Activated CD8-positive, alpha-beta T cell treated with anti-CD3 and anti-CD28 coated beads for 36 hours (primary cell): ENCODE data around the gene HSPA12A. TPM values are rescaled to one million over a fixed set of nuclear protein-coding genes. Genes with fewer than 3 reads are reported as not detected.

Source experiments
- ATAC-seq: fragments of 200-7000 bp; cut with Tn5 transposase; one replicate; pipeline ENCODE4 v1.10.0; 2021; ENCODE audit warnings: mild to moderate bottlenecking, moderate library complexity
- CTCF ChIA-PET: fragments of 350-600 bp; sonication (Branson Sonifier 250); formaldehyde crosslinking; loops from one replicate; lab custom pipeline; 2021; ENCODE audit warnings: antibody characterized with exemption; lab: Charles Lee
- POLR2A ChIA-PET: fragments of 350-600 bp; sonication (Branson Sonifier 250); formaldehyde crosslinking; loops from one replicate; lab custom pipeline; 2021; ENCODE audit warnings: antibody characterized with exemption; lab: Charles Lee
- DNase-seq: peaks from one replicate; pipeline ENCODE4 v3.0.0-alpha.2; 2020
- H3K27ac Mint-ChIP-seq: one replicate; pipeline ENCODE4 v1.8.0; 2021; ENCODE audit warnings: mild to moderate bottlenecking, mixed read lengths
- H3K27me3 Mint-ChIP-seq: one replicate; pipeline ENCODE4 v1.8.0; 2021; ENCODE audit warnings: mixed read lengths
- H3K36me3 Mint-ChIP-seq: one replicate; pipeline ENCODE4 v1.8.0; 2021; ENCODE audit warnings: low read depth, mixed read lengths
- H3K4me1 Mint-ChIP-seq: one replicate; pipeline ENCODE4 v1.8.0; 2021; ENCODE audit warnings: low read depth, mixed read lengths
- H3K4me3 Mint-ChIP-seq: one replicate; pipeline ENCODE4 v1.8.0; 2021; ENCODE audit warnings: mild to moderate bottlenecking, moderate library complexity, mixed read lengths
- H3K9me3 Mint-ChIP-seq: one replicate; pipeline ENCODE4 v1.8.0; 2021; ENCODE audit warnings: mixed read lengths
- intact Hi-C: fragments of 100-400 bp; cut with micrococcal nuclease; formaldehyde crosslinking; loops from one replicate; pipeline ENCODE4 v1.10.0; 2022
- total RNA-seq, 2 experiments: library from RNA; stranded (reverse); gene quantifications; one replicate each; pipeline ENCODE4 v1.2.3, GENCODE V29; 2021
- TF ChIP-seq, protein P1 (sequence below): fragments of 200-600 bp; IDR thresholded peaks from one replicate; pipeline ENCODE4 v1.8.0; 2022; ENCODE audit warnings: antibody characterized with exemption, mild to moderate bottlenecking

Gene HSPA12A
- total RNA-seq, 2 experiments from 2014 or later: 0.07 TPM; not detected in 1

DNA sequence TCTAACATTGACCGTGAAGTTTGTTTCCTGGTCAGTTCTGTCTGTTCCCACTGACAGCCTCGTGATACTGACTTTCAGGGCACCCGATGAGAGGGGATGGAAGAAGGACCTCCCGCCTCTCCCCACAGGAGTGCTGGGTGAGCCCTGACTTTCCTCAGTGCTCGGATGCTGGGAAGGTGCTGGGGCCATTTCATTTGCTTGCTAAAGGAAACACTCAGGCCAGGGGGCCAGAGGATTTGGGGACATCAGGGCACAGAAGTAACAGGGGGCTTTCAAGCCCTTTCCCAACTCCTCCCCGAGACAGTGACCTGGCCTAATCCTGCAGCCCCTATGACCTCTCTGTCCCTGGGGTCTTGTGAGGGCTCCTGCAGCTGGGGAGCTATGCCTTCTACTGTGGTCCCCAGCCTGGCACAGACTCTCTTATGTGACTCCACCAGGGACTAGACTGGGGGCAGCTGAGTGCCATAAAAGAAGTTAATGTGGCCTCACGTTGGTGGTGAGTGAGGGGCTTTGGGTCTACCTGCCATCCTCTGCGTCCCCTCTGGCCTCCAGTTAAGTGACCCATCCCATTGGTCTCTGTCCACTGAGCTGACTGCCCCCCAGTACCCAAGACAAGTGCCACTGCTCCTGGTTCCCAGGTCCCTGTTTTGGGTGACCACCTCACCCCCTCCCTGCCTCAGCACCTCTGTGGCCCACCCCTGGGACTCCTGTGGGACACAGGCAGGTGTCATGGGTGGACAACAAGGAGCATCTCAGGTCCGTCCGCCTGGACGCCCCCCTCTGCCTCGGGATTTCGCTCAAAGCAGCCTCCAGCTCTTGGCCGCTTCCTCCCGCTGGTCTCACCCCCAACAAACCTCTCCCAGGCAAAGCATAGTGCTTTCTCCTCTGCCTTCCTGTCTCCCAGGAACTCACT, 33.4 kb upstream of the HSPA12A start:
- no peak for ATAC-seq
- POLR2A ChIA-PET: no interaction called here
- no peak overlapping the region for H3K27ac Mint-ChIP-seq
- no peak for DNase-seq
- intact Hi-C loops: no loop called here
- TF ChIP-seq, protein P1, sequence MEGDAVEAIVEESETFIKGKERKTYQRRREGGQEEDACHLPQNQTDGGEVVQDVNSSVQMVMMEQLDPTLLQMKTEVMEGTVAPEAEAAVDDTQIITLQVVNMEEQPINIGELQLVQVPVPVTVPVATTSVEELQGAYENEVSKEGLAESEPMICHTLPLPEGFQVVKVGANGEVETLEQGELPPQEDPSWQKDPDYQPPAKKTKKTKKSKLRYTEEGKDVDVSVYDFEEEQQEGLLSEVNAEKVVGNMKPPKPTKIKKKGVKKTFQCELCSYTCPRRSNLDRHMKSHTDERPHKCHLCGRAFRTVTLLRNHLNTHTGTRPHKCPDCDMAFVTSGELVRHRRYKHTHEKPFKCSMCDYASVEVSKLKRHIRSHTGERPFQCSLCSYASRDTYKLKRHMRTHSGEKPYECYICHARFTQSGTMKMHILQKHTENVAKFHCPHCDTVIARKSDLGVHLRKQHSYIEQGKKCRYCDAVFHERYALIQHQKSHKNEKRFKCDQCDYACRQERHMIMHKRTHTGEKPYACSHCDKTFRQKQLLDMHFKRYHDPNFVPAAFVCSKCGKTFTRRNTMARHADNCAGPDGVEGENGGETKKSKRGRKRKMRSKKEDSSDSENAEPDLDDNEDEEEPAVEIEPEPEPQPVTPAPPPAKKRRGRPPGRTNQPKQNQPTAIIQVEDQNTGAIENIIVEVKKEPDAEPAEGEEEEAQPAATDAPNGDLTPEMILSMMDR: no peak
- H3K4me3 Mint-ChIP-seq: no peak overlapping the region
- H3K36me3 Mint-ChIP-seq: no peaks in the 10 kb centered on the region
- H3K4me1 Mint-ChIP-seq: no peaks in the 10 kb centered on the region
- peaks cover 3% of the 10 kb centered on the region for H3K27me3 Mint-ChIP-seq
- CTCF ChIA-PET: interaction anchor here (1.3 to 4.6 kb wide), 2 partner anchors 12 kb away, joined by 5 to 35 read pairs; no protein-coding TSS in a partner anchor
- no peaks in the 10 kb centered on the region for H3K9me3 Mint-ChIP-seq

DNA sequence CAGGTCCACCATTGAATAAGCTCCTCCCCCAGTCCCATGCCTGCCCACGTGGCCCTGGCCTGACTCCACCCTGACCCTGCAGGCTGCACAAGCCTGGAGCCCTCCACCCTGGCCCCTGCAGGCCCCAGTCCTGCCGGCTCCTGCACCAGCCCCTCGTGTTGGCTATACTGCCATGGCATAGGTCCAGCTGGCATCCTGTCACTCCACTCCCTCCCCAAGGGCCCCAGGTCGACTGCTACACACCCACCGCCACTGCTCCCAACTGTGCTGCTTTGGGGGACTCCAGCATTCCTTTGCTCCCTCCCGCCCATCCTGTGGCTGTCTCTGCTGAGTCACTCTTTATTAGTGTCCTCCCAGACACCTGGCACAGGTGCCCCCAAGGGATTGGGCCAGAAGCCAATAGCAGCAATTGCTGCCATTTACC, 32.4 kb upstream of the HSPA12A start:
- Mint-ChIP-seq H3K9me3 (no peaks in the 10 kb centered on the region), H3K4me1 (no peaks in the 10 kb centered on the region), H3K27me3 (peaks cover 9% of the 10 kb centered on the region), H3K27ac (no peak overlapping the region), H3K4me3 (no peak overlapping the region), H3K36me3 (no peaks in the 10 kb centered on the region)
- TF ChIP-seq, protein P1: no peak
- ChIA-PET CTCF (interaction anchor here (1.3 kb wide), 1 partner anchor 13 kb away, joined by 5 read pairs; no protein-coding TSS in a partner anchor), POLR2A (no interaction called here)
- DNase-seq (no peak), ATAC-seq (no peak)
- intact Hi-C loops: no loop called here

GRCh38 chr10:116772909-116773705, 30.7 kb upstream of the HSPA12A start:
- H3K27ac Mint-ChIP-seq: no peak overlapping the region
- H3K27me3 Mint-ChIP-seq: peaks cover 19% of the 10 kb centered on the region
- no peaks in the 10 kb centered on the region for H3K36me3 Mint-ChIP-seq
- no peak overlapping the region for H3K4me3 Mint-ChIP-seq
- intact Hi-C loops: no loop called here
- H3K9me3 Mint-ChIP-seq: no peaks in the 10 kb centered on the region
- DNase-seq (no peak), ATAC-seq (no peak)
- ChIA-PET CTCF (interaction anchor here (1.2 kb wide), 1 partner anchor 15 kb away, joined by 3 read pairs; no protein-coding TSS in a partner anchor), POLR2A (interaction anchor here (1.4 kb wide), 1 partner anchor 27 kb away, joined by 3 read pairs; no protein-coding TSS in a partner anchor)
- no peaks in the 10 kb centered on the region for H3K4me1 Mint-ChIP-seq
- TF ChIP-seq, protein P1: no peak

- intact Hi-C loops: no loop called here
- no peak overlapping the region for H3K27ac Mint-ChIP-seq
- no peaks in the 10 kb centered on the region for H3K9me3 Mint-ChIP-seq
- no peaks in the 10 kb centered on the region for H3K4me1 Mint-ChIP-seq
- no peak for DNase-seq
- peaks cover 19% of the 10 kb centered on the region for H3K27me3 Mint-ChIP-seq
- POLR2A ChIA-PET: interaction anchor here (1.4 kb wide), 1 partner anchor 26 kb away, joined by 3 read pairs; no protein-coding TSS in a partner anchor
- CTCF ChIA-PET: interaction anchor here (1.2 kb wide), 1 partner anchor 17 kb away, joined by 4 read pairs; no protein-coding TSS in a partner anchor
- ATAC-seq: no peak
- H3K36me3 Mint-ChIP-seq: no peaks in the 10 kb centered on the region
- H3K4me3 Mint-ChIP-seq: no peak overlapping the region
- TF ChIP-seq, protein P1: no peak
Observed at GRCh38 chr10:116771959-116772585, 29.7 kb upstream of the HSPA12A start.
